Measurements from ENCODE around the gene AMN1. TPM values are rescaled to one million over a fixed set of nuclear protein-coding genes. Genes with fewer than 3 reads are reported as not detected.

Gene AMN1
- total and polyA plus RNA-seq, 2 experiments from 2014 or later = 12.6 to 17.7 TPM

- Histone ChIP-seq H3K9me2 (ENCODE audit: insufficient read depth) (no peaks in the 10 kb centered on the region), H3K4me2 (no peak overlapping the region), H2AFZ (no peak overlapping the region; the same call in 1 of the 2 replicates), H3K36me3 (ENCODE audit: insufficient read depth) (no peaks in the 10 kb centered on the region), H3K27ac (ENCODE audit: low read depth) (no peak overlapping the region), H3K4me1 (ENCODE audit: insufficient read depth) (no peaks in the 10 kb centered on the region; the same call in 1 of the 2 replicates), H3F3A (replicated peaks; ENCODE audit: low read depth) (no peaks in the 10 kb centered on the region), H3K79me2 (replicated peaks; ENCODE audit: insufficient read depth) (no peaks in the 10 kb centered on the region), H4K20me1 (replicated peaks; ENCODE audit: insufficient read depth) (no peaks in the 10 kb centered on the region), H3K4me3 (no peak overlapping the region), H3K27me3 (ENCODE audit: insufficient read depth) (no peaks in the 10 kb centered on the region)
- DNase-seq (ENCODE audit: low spot score) = no peak
- Mint-ChIP-seq H3K4me3 (no peak overlapping the region), H3K36me3 (ENCODE audit: low read depth) (no peaks in the 10 kb centered on the region), H3K9me3 (no peaks in the 10 kb centered on the region), H3K27me3 (ENCODE audit: insufficient read depth, low read depth, poor library complexity) (peaks cover 6% of the 10 kb centered on the region), H3K4me1 (peaks cover 3% of the 10 kb centered on the region; the same call in 1 of the 3 replicates), H3K27ac (no peak overlapping the region)
- ATAC-seq = no peak
- no peak for TF ChIP-seq EZH2 (IDR thresholded peaks at IDR 0.05; ENCODE audit: low read depth, unreplicated experiment)
- TF ChIP-seq POLR2AphosphoS5 (IDR thresholded peaks at IDR 0.05; ENCODE audit: low read depth) = no peak
- TF ChIP-seq, protein P1, sequence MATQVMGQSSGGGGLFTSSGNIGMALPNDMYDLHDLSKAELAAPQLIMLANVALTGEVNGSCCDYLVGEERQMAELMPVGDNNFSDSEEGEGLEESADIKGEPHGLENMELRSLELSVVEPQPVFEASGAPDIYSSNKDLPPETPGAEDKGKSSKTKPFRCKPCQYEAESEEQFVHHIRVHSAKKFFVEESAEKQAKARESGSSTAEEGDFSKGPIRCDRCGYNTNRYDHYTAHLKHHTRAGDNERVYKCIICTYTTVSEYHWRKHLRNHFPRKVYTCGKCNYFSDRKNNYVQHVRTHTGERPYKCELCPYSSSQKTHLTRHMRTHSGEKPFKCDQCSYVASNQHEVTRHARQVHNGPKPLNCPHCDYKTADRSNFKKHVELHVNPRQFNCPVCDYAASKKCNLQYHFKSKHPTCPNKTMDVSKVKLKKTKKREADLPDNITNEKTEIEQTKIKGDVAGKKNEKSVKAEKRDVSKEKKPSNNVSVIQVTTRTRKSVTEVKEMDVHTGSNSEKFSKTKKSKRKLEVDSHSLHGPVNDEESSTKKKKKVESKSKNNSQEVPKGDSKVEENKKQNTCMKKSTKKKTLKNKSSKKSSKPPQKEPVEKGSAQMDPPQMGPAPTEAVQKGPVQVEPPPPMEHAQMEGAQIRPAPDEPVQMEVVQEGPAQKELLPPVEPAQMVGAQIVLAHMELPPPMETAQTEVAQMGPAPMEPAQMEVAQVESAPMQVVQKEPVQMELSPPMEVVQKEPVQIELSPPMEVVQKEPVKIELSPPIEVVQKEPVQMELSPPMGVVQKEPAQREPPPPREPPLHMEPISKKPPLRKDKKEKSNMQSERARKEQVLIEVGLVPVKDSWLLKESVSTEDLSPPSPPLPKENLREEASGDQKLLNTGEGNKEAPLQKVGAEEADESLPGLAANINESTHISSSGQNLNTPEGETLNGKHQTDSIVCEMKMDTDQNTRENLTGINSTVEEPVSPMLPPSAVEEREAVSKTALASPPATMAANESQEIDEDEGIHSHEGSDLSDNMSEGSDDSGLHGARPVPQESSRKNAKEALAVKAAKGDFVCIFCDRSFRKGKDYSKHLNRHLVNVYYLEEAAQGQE (IDR thresholded peaks at IDR 0.05; ENCODE audit: unreplicated experiment) = no peak
- TF ChIP-seq NANOG (IDR thresholded peaks at IDR 0.05; ENCODE audit: borderline replicate concordance) = no peak
- no peak for TF ChIP-seq CREB1 (CRISPR knock-in tag; IDR thresholded peaks at IDR 0.05; ENCODE audit: low read depth)
- TF ChIP-seq, protein P2, sequence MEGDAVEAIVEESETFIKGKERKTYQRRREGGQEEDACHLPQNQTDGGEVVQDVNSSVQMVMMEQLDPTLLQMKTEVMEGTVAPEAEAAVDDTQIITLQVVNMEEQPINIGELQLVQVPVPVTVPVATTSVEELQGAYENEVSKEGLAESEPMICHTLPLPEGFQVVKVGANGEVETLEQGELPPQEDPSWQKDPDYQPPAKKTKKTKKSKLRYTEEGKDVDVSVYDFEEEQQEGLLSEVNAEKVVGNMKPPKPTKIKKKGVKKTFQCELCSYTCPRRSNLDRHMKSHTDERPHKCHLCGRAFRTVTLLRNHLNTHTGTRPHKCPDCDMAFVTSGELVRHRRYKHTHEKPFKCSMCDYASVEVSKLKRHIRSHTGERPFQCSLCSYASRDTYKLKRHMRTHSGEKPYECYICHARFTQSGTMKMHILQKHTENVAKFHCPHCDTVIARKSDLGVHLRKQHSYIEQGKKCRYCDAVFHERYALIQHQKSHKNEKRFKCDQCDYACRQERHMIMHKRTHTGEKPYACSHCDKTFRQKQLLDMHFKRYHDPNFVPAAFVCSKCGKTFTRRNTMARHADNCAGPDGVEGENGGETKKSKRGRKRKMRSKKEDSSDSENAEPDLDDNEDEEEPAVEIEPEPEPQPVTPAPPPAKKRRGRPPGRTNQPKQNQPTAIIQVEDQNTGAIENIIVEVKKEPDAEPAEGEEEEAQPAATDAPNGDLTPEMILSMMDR (conservative IDR thresholded peaks at IDR 0.05; ENCODE audit: low read depth in 2 of 2) = no peak
- no peak for TF ChIP-seq JUNB (IDR thresholded peaks at IDR 0.05; ENCODE audit: unreplicated experiment)
- no peak for TF ChIP-seq EZH2phosphoT487 (IDR thresholded peaks at IDR 0.05; ENCODE audit: unreplicated experiment)
- TF ChIP-seq, protein P3, sequence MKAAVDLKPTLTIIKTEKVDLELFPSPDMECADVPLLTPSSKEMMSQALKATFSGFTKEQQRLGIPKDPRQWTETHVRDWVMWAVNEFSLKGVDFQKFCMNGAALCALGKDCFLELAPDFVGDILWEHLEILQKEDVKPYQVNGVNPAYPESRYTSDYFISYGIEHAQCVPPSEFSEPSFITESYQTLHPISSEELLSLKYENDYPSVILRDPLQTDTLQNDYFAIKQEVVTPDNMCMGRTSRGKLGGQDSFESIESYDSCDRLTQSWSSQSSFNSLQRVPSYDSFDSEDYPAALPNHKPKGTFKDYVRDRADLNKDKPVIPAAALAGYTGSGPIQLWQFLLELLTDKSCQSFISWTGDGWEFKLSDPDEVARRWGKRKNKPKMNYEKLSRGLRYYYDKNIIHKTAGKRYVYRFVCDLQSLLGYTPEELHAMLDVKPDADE (IDR thresholded peaks at IDR 0.05) = no peak
- TF ChIP-seq, protein P4, sequence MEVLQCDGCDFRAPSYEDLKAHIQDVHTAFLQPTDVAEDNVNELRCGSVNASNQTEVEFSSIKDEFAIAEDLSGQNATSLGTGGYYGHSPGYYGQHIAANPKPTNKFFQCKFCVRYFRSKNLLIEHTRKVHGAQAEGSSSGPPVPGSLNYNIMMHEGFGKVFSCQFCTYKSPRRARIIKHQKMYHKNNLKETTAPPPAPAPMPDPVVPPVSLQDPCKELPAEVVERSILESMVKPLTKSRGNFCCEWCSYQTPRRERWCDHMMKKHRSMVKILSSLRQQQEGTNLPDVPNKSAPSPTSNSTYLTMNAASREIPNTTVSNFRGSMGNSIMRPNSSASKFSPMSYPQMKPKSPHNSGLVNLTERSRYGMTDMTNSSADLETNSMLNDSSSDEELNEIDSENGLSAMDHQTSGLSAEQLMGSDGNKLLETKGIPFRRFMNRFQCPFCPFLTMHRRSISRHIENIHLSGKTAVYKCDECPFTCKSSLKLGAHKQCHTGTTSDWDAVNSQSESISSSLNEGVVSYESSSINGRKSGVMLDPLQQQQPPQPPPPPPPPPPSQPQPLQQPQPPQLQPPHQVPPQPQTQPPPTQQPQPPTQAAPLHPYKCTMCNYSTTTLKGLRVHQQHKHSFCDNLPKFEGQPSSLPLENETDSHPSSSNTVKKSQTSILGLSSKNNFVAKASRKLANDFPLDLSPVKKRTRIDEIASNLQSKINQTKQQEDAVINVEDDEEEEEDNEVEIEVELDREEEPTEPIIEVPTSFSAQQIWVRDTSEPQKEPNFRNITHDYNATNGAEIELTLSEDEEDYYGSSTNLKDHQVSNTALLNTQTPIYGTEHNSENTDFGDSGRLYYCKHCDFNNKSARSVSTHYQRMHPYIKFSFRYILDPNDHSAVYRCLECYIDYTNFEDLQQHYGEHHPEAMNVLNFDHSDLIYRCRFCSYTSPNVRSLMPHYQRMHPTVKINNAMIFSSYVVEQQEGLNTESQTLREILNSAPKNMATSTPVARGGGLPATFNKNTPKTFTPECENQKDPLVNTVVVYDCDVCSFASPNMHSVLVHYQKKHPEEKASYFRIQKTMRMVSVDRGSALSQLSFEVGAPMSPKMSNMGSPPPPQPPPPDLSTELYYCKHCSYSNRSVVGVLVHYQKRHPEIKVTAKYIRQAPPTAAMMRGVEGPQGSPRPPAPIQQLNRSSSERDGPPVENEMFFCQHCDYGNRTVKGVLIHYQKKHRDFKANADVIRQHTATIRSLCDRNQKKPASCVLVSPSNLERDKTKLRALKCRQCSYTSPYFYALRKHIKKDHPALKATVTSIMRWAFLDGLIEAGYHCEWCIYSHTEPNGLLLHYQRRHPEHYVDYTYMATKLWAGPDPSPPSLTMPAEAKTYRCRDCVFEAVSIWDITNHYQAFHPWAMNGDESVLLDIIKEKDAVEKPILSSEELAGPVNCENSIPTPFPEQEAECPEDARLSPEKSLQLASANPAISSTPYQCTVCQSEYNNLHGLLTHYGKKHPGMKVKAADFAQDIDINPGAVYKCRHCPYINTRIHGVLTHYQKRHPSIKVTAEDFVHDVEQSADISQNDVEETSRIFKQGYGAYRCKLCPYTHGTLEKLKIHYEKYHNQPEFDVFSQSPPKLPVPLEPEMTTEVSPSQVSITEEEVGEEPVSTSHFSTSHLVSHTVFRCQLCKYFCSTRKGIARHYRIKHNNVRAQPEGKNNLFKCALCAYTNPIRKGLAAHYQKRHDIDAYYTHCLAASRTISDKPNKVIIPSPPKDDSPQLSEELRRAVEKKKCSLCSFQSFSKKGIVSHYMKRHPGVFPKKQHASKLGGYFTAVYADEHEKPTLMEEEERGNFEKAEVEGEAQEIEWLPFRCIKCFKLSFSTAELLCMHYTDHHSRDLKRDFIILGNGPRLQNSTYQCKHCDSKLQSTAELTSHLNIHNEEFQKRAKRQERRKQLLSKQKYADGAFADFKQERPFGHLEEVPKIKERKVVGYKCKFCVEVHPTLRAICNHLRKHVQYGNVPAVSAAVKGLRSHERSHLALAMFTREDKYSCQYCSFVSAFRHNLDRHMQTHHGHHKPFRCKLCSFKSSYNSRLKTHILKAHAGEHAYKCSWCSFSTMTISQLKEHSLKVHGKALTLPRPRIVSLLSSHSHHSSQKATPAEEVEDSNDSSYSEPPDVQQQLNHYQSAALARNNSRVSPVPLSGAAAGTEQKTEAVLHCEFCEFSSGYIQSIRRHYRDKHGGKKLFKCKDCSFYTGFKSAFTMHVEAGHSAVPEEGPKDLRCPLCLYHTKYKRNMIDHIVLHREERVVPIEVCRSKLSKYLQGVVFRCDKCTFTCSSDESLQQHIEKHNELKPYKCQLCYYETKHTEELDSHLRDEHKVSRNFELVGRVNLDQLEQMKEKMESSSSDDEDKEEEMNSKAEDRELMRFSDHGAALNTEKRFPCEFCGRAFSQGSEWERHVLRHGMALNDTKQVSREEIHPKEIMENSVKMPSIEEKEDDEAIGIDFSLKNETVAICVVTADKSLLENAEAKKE (CRISPR knock-in tag; IDR thresholded peaks at IDR 0.05) = no peak
These were observed 77.9 kb downstream of the AMN1 start for GRCh38 chr12:31650918-31651317.
